ENCODE measurements around the gene ILRUN. TPM values are rescaled to one million over a fixed set of nuclear protein-coding genes. Genes with fewer than 3 reads are reported as not detected.
A peak's percentile ranks its signal among the peaks of the same experiment; 100 is the strongest.
"Not testable (repeated sequence)": the region's sequence is repeated elsewhere in the genome, so short reads cannot be mapped to it uniquely, and the experiment has no call there.

ILRUN gene
- total and polyA plus RNA-seq, 2 experiments from 2014 or later, result 8.4 to 32.6 TPM

DNA sequence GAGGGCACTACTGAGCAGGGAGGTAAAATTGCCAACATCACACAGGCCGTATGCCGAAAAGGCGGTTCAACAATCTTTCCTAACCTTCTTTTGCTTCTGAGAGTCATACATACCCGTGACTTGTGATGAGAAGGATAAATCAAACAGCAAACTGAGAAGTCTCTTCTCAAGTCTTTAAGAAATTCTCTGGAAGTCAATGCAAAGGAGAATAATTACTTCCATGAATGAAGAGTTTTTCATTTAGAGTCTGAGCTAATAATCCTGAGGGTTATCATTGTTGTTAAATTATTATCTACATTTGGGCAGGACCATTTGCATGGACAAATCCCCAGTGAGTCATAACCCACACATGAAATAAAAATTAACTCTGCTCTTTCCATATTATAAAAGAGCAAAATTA lies 22.4 kb upstream of the ILRUN start:
- Histone ChIP-seq H4K20me1 (ENCODE audit: insufficient read depth) (no peaks in the 10 kb centered on the region), H2AFZ (no peak overlapping the region), H3K36me3 (ENCODE audit: low read depth) (no peaks in the 10 kb centered on the region), H3F3A (ENCODE audit: insufficient read depth) (no peaks in the 10 kb centered on the region), H3K9me2 (ENCODE audit: insufficient read depth) (no peaks in the 10 kb centered on the region), H3K27me3 (replicated peaks; ENCODE audit: insufficient read depth) (no peaks in the 10 kb centered on the region), H3K27ac (no peak overlapping the region), H3K9me3 (ENCODE audit: low read depth) (no peaks in the 10 kb centered on the region), H3K9ac (no peak overlapping the region), H3K4me2 (ENCODE audit: unreplicated experiment) (no peak overlapping the region), H3K4me1 (ENCODE audit: insufficient read depth) (no peaks in the 10 kb centered on the region; the same call in 1 of the 2 replicates), H3K79me2 (ENCODE audit: insufficient read depth) (no peaks in the 10 kb centered on the region), H3K4me3 (no peak overlapping the region)
- peak; percentile 16 for DNase-seq
- 86 to 89% methylated on average over 4 of the region's 4 CpGs for WGBS, 2 experiments (ENCODE audit: low coverage in 1 of 2, low lambda C conversion rate in 2 of 2, missing lambda C conversion rate in 2 of 2)
- in situ Hi-C loops (cut with MboI), result no loop called here
- TF ChIP-seq EZH2 (IDR thresholded peaks at IDR 0.05; ENCODE audit: insufficient read depth, poor library complexity, severe bottlenecking) (no peak), EZH2phosphoT487 (IDR thresholded peaks at IDR 0.05; ENCODE audit: insufficient read depth, low read depth) (no peak)

DNA sequence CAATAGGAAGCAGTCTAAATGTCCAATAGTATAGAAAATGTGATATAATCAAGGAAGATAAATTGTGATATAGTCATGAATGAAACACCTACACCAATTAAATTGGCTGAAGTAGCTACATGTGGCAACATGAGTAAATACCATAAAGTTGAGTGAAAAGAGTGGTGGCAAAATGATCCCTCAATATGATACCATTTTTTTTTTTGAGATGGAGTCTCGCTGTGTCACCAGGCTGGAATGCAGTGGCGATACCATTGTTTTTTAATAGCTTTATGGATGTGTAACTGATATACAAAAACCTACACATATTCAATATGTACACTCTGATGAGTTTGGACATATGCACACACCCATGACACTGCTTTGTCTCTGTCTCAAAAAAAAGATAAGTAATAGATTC lies 20.9 kb upstream of the ILRUN start:
- Histone ChIP-seq H3K9me3 (ENCODE audit: low read depth) (no peaks in the 10 kb centered on the region), H3K4me1 (ENCODE audit: insufficient read depth) (no peaks in the 10 kb centered on the region; the same call in 1 of the 2 replicates), H3K4me2 (ENCODE audit: unreplicated experiment) (no peak overlapping the region), H3K9me2 (ENCODE audit: insufficient read depth) (no peaks in the 10 kb centered on the region), H4K20me1 (ENCODE audit: insufficient read depth) (no peaks in the 10 kb centered on the region), H3K9ac (no peak overlapping the region), H2AFZ (no peak overlapping the region), H3K36me3 (ENCODE audit: low read depth) (no peaks in the 10 kb centered on the region), H3K79me2 (ENCODE audit: insufficient read depth) (no peaks in the 10 kb centered on the region), H3K4me3 (no peak overlapping the region), H3K27ac (no peak overlapping the region), H3K27me3 (replicated peaks; ENCODE audit: insufficient read depth) (no peaks in the 10 kb centered on the region), H3F3A (ENCODE audit: insufficient read depth) (no peaks in the 10 kb centered on the region)
- WGBS, 2 experiments (ENCODE audit: low coverage in 1 of 2, low lambda C conversion rate in 2 of 2, missing lambda C conversion rate in 2 of 2), result 62 to 66% methylated on average over 2 of the region's 2 CpGs
- no peak for TF ChIP-seq EZH2 (IDR thresholded peaks at IDR 0.05; ENCODE audit: insufficient read depth, poor library complexity, severe bottlenecking)
- no peak for TF ChIP-seq EZH2phosphoT487 (IDR thresholded peaks at IDR 0.05; ENCODE audit: insufficient read depth, low read depth)
- in situ Hi-C loops (cut with MboI), result no loop called here
- no peak for DNase-seq

DNA sequence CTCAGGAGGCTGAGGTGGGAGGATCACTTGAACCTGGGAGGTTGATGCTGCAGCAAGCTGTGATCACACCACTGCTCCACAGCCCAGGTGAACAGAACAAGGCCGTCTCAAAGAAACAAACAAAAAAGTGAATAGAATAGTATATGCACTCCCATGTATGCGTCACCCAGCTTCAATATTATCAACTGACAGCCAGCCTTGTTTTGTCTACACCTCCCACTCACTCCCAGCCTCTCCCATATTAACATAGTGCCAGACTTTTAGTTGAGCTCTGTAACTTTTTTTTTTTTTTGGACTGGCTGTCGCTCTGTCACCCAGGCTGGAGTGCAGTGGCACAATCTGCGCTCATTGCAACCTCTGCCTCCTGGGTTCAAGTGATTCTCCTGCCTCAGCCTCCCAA lies 18.1 kb upstream of the ILRUN start:
- no peak for DNase-seq
- Histone ChIP-seq H3K27ac (no peak overlapping the region), H3K4me2 (ENCODE audit: unreplicated experiment) (no peak overlapping the region), H3K36me3 (ENCODE audit: low read depth) (no peaks in the 10 kb centered on the region), H3F3A (ENCODE audit: insufficient read depth) (no peaks in the 10 kb centered on the region), H3K9me2 (ENCODE audit: insufficient read depth) (no peaks in the 10 kb centered on the region), H3K4me1 (ENCODE audit: insufficient read depth) (no peaks in the 10 kb centered on the region; the same call in 1 of the 2 replicates), H3K9ac (no peak overlapping the region), H2AFZ (no peak overlapping the region), H4K20me1 (ENCODE audit: insufficient read depth) (no peaks in the 10 kb centered on the region), H3K9me3 (ENCODE audit: low read depth) (no peaks in the 10 kb centered on the region), H3K4me3 (no peak overlapping the region), H3K79me2 (ENCODE audit: insufficient read depth) (no peaks in the 10 kb centered on the region), H3K27me3 (replicated peaks; ENCODE audit: insufficient read depth) (no peaks in the 10 kb centered on the region)
- in situ Hi-C loops (cut with MboI), result no loop called here
- 83 to 84% methylated on average over 4 of the region's 4 CpGs for WGBS, 2 experiments (ENCODE audit: low coverage in 1 of 2, low lambda C conversion rate in 2 of 2, missing lambda C conversion rate in 2 of 2)
- TF ChIP-seq EZH2phosphoT487 (IDR thresholded peaks at IDR 0.05; ENCODE audit: insufficient read depth, low read depth) (no peak), EZH2 (IDR thresholded peaks at IDR 0.05; ENCODE audit: insufficient read depth, poor library complexity, severe bottlenecking) (no peak)

DNA sequence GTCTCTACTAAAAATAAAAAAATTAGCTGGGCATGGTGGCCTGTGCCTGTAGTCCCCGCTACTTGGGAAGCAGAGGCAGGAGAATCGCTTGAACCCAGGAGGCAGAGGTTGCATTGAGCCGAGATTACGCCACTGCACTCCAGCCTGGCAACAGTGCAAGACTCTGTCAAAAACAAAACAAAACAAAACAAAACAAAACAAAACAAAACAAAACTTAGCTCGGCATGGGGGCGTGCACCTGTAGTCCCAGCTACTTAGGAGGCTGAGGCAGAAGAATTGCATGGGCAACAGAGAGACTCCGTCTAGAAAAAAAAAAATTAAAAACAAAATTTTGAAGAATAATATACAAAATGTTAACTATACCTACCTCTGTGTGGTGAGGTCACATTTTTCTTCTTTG lies 16.3 kb upstream of the ILRUN start:
- DNase-seq; H3F3A ChIP-seq (ENCODE audit: insufficient read depth); H3K27ac ChIP-seq; H3K4me2 ChIP-seq (ENCODE audit: unreplicated experiment); H3K4me3 ChIP-seq; H3K9ac ChIP-seq; H3K4me1 ChIP-seq (ENCODE audit: insufficient read depth); H3K36me3 ChIP-seq (ENCODE audit: low read depth); H4K20me1 ChIP-seq (ENCODE audit: insufficient read depth); H2AFZ ChIP-seq; H3K79me2 ChIP-seq (ENCODE audit: insufficient read depth); H3K9me2 ChIP-seq (ENCODE audit: insufficient read depth); H3K9me3 ChIP-seq (ENCODE audit: low read depth); in situ Hi-C loops (cut with MboI); H3K27me3 ChIP-seq (replicated peaks; ENCODE audit: insufficient read depth): not testable (repeated sequence)
- 85 to 86% methylated on average over 7 of the region's 7 CpGs for WGBS, 2 experiments (ENCODE audit: low coverage in 1 of 2, low lambda C conversion rate in 2 of 2, missing lambda C conversion rate in 2 of 2)

DNA sequence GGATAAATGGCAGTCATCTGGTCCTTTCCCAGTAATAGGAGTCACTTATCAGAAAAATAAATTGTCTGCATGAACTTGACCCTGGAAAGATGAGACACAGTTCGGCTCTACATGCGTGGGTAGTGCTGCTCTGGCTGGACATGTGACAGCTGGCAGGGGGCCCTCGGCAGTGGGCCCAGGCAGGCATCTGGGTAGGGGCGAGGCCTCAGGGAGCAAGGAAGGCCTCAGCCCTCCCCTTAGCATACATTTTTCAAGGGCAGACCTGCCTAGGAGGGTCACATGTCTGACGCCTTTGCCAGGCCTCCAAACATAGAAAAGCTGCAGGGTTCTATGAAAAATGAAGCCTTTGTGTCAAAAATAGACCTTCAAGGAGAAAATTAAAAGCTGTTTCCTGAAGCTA lies 12.8 kb upstream of the ILRUN start:
- H2AFZ ChIP-seq, result no peak overlapping the region

More for the DNA sequence above, 12.8 kb upstream of the ILRUN start:
- DNase-seq, result no peak
- Histone ChIP-seq H3F3A (ENCODE audit: insufficient read depth) (no peaks in the 10 kb centered on the region), H3K9me3 (ENCODE audit: low read depth) (no peaks in the 10 kb centered on the region), H3K79me2 (ENCODE audit: insufficient read depth) (no peaks in the 10 kb centered on the region), H3K9ac (no peak overlapping the region), H3K9me2 (ENCODE audit: insufficient read depth) (no peaks in the 10 kb centered on the region), H4K20me1 (ENCODE audit: insufficient read depth) (no peaks in the 10 kb centered on the region), H3K27me3 (replicated peaks; ENCODE audit: insufficient read depth) (no peaks in the 10 kb centered on the region), H3K27ac (no peak overlapping the region), H3K4me3 (no peak overlapping the region), H3K4me1 (ENCODE audit: insufficient read depth) (no peaks in the 10 kb centered on the region), H3K4me2 (ENCODE audit: unreplicated experiment) (no peak overlapping the region), H3K36me3 (ENCODE audit: low read depth) (no peaks in the 10 kb centered on the region)
- WGBS, 2 experiments (ENCODE audit: low coverage in 1 of 2, low lambda C conversion rate in 2 of 2, missing lambda C conversion rate in 2 of 2), result 76 to 83% methylated on average over 5 of the region's 5 CpGs
- in situ Hi-C loops (cut with MboI), result no loop called here
- TF ChIP-seq EZH2phosphoT487 (IDR thresholded peaks at IDR 0.05; ENCODE audit: insufficient read depth, low read depth) (no peak), EZH2 (IDR thresholded peaks at IDR 0.05; ENCODE audit: insufficient read depth, poor library complexity, severe bottlenecking) (no peak)

Measured in GM23248 (cell line).